D341Med (cell line): ENCODE data around the gene RALY.
"Not testable (repeated sequence)": the region's sequence is repeated elsewhere in the genome, so short reads cannot be mapped to it uniquely, and the experiment has no call there.

ENCODE experiments used
- DNase-seq: peaks from one replicate; pipeline ENCODE4 v3.0.0; 2012; ENCODE audit warnings: low spot score

RALY gene

GRCh38 chr20:34015401-34016335 lies 22.0 kb downstream of the RALY start:
- DNase-seq, result no peak

GRCh38 chr20:34016736-34017135 lies 23.0 kb downstream of the RALY start:
- DNase-seq, result no peak

GRCh38 chr20:34017610-34018009 lies 23.9 kb downstream of the RALY start:
- DNase-seq, result no peak

- DNase-seq, result no peak
These were observed 24.5 kb downstream of the RALY start for GRCh38 chr20:34018166-34018565.

- DNase-seq, result peak; percentile 57
These were observed 28.6 kb downstream of the RALY start for GRCh38 chr20:34022151-34022838.

- no peak for DNase-seq
These were observed 29.1 kb downstream of the RALY start for GRCh38 chr20:34022839-34023234.

GRCh38 chr20:34023937-34024722 lies 30.4 kb downstream of the RALY start:
- no peak for DNase-seq

- no peak for DNase-seq
These were observed 31.1 kb downstream of the RALY start for GRCh38 chr20:34024723-34025351.

- not testable (repeated sequence) for DNase-seq
These were observed 34.3 kb downstream of the RALY start for GRCh38 chr20:34028013-34028412.

- DNase-seq, result no peak
These were observed 35.7 kb downstream of the RALY start for GRCh38 chr20:34029415-34029814.

GRCh38 chr20:34030456-34030855 lies 36.7 kb downstream of the RALY start:
- DNase-seq, result no peak

- no peak for DNase-seq
These were observed 40.2 kb downstream of the RALY start for GRCh38 chr20:34033903-34034302.

GRCh38 chr20:34037121-34037520 lies 43.4 kb downstream of the RALY start:
- no peak for DNase-seq

GRCh38 chr20:34037767-34038166 lies 44.1 kb downstream of the RALY start:
- DNase-seq, result no peak

GRCh38 chr20:34040300-34040995 lies 46.7 kb downstream of the RALY start:
- peak; percentile 52 for DNase-seq

GRCh38 chr20:34041226-34041625 lies 47.5 kb downstream of the RALY start:
- no peak for DNase-seq

GRCh38 chr20:34042262-34042661 lies 48.6 kb downstream of the RALY start:
- DNase-seq, result no peak

GRCh38 chr20:34043025-34043424 lies 49.3 kb downstream of the RALY start:
- no peak for DNase-seq

GRCh38 chr20:34045294-34045693 lies 51.6 kb downstream of the RALY start:
- DNase-seq, result no peak

- no peak for DNase-seq
These were observed 52.4 kb downstream of the RALY start for GRCh38 chr20:34045930-34046725.
